GM04503 (cell line): ENCODE measurements around the gene TMEM236.

Experiments
- DNase-seq: peaks from one replicate; pipeline ENCODE4 v3.0.0-alpha.2; 2012; ENCODE audit warnings: low read depth

The TMEM236 gene

GRCh38 chr10:17787087-17787961 is 35.3 kb downstream of the TMEM236 start:
- peak; percentile 84 for DNase-seq

- DNase-seq = no peak
Observed at GRCh38 chr10:17788646-17789045, 36.6 kb downstream of the TMEM236 start.

- DNase-seq = no peak
Observed at GRCh38 chr10:17789396-17789795, 37.4 kb downstream of the TMEM236 start.

GRCh38 chr10:17790651-17791050 is 38.6 kb downstream of the TMEM236 start:
- no peak for DNase-seq

GRCh38 chr10:17792991-17793390 is 41.0 kb downstream of the TMEM236 start:
- DNase-seq = no peak

- no peak for DNase-seq
Observed at GRCh38 chr10:17793823-17794644, 42.0 kb downstream of the TMEM236 start.

GRCh38 chr10:17795083-17795482 is 43.1 kb downstream of the TMEM236 start:
- DNase-seq = no peak

- DNase-seq = no peak
Observed at GRCh38 chr10:17795813-17796594, 44.0 kb downstream of the TMEM236 start.

GRCh38 chr10:17801507-17801906 is 49.5 kb downstream of the TMEM236 start:
- no peak for DNase-seq

- DNase-seq = no peak
Observed at GRCh38 chr10:17802350-17802749, 50.3 kb downstream of the TMEM236 start.

- DNase-seq = no peak
Observed at GRCh38 chr10:17802976-17803375, 51.0 kb downstream of the TMEM236 start.

GRCh38 chr10:17805330-17805729 is 53.3 kb downstream of the TMEM236 start:
- DNase-seq = no peak

- DNase-seq = no peak
Observed at GRCh38 chr10:17805921-17806577, 54.0 kb downstream of the TMEM236 start.

- no peak for DNase-seq
Observed at GRCh38 chr10:17808971-17809841, 57.2 kb downstream of the TMEM236 start, which contains the start of gene MRC1. Gene MRC1 (plus strand): TSS chr10:17809348. CDS start chr10:17809466, 118 bp downstream.

- DNase-seq = no peak
Observed at GRCh38 chr10:17811146-17811865, 59.3 kb downstream of the TMEM236 start.

- DNase-seq = no peak
Observed at GRCh38 chr10:17814973-17815372, 63.0 kb downstream of the TMEM236 start.

- DNase-seq = no peak
Observed at GRCh38 chr10:17816199-17816598, 64.2 kb downstream of the TMEM236 start.

GRCh38 chr10:17817316-17817715 is 65.3 kb downstream of the TMEM236 start:
- no peak for DNase-seq

GRCh38 chr10:17817790-17818189 is 65.8 kb downstream of the TMEM236 start:
- DNase-seq = no peak

- no peak for DNase-seq
Observed at GRCh38 chr10:17819836-17820235, 67.8 kb downstream of the TMEM236 start.
